ENCODE data around the gene KCTD14. TPM values are rescaled to one million over a fixed set of nuclear protein-coding genes. Genes with fewer than 3 reads are reported as not detected.

Gene KCTD14
- total and polyA plus RNA-seq, 9 of the 15 experiments (the other 6 are each of a cell fraction or from before 2014, with no cell fraction given): 0.04 to 0.30 (median 0.11) TPM; not detected in 2

DNA sequence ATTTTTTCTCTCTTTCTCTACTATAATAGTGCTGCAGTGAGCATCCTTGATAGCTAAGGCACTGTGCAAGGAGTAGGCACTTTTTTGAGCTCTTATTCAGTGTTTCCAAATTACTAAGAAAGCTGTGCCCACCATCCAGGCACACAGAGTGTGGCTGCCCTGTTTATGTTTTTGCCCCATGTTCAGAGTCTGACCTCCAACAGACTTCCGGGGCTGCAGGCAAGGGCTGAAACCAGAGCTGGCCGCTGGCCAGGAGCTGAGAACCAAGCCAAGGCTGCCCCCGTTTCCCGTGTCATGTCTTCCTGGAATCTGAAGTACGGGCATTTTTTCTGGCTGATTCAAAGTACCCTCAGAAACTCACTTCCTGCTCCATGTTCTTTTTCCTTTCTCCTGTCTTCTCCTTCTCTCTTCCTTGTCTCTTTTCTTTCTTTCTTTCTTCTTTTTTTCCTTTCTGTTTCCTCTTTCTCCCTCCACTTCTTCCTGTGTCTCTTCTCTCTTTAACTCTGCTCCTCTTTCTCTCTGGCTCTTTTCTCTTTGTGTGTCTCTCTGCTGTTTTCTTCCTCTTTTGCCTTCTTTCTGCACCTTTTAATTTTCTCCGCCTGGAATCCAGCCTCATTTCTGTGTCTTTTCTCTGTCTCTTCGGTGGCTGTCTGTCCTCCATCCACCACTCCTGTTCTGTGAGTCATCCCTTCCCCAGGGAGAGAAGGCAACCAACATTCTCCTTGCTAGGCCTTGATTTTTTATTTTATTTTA is 17.0 kb upstream of the KCTD14 start (continued):
- peak; percentile 99 for TF ChIP-seq ZNF512 (tag; IDR thresholded peaks at IDR 0.05)
- TF ChIP-seq DMBX1 (CRISPR knock-in tag; IDR thresholded peaks at IDR 0.05; ENCODE audit: borderline replicate concordance): peak; percentile 51; the same call in 1 of the 2 replicates
- no peak for TF ChIP-seq GTF2E2 (tag; IDR thresholded peaks at IDR 0.05)
- no peak for TF ChIP-seq KLF13 (tag; IDR thresholded peaks at IDR 0.05; ENCODE audit: borderline replicate concordance, low read depth)
- no peak for TF ChIP-seq ZNF217 (CRISPR knock-in tag; IDR thresholded peaks at IDR 0.05)
- no peak for TF ChIP-seq HDGF (IDR thresholded peaks at IDR 0.05)
- TF ChIP-seq SMAD2 (IDR thresholded peaks at IDR 0.05; ENCODE audit: low read depth, low read length): no peak
- no peak for TF ChIP-seq CEBPB (tag; IDR thresholded peaks at IDR 0.05)
- TF ChIP-seq ZC3H8 (IDR thresholded peaks at IDR 0.05): 0 out of 2 replicates have a peak, but pooled peaks have one; percentile 70
- peak; percentile 46 for TF ChIP-seq CXXC5 (CRISPR knock-in tag; IDR thresholded peaks at IDR 0.05)
- no peak for TF ChIP-seq ZNF143 (CRISPR knock-in tag; IDR thresholded peaks at IDR 0.05)
- no peak; the same call in 1 of the 2 replicates for TF ChIP-seq ETV5 (CRISPR knock-in tag; IDR thresholded peaks at IDR 0.05; ENCODE audit: low read depth)
- TF ChIP-seq ZNF280A (IDR thresholded peaks at IDR 0.05; ENCODE audit: low read depth, partially characterized antibody): no peak
- peak; percentile 15; the same call in 1 of the 2 replicates for TF ChIP-seq MEF2D (tag; conservative IDR thresholded peaks at IDR 0.05; ENCODE audit: low read depth)
- TF ChIP-seq HCFC1 (IDR thresholded peaks at IDR 0.05; ENCODE audit: low read depth, low read length): no peak
- no peak for TF ChIP-seq SIN3B (IDR thresholded peaks at IDR 0.05; ENCODE audit: low read depth)
- TF ChIP-seq ZNF696 (CRISPR knock-in tag; conservative IDR thresholded peaks at IDR 0.05): no peak
- peak; percentile 48; the same call in 1 of the 2 replicates for TF ChIP-seq ZNF644 (tag; IDR thresholded peaks at IDR 0.05; ENCODE audit: low read depth)
- peak; percentile 79 for TF ChIP-seq ELF1 (tag; IDR thresholded peaks at IDR 0.05)
- no peak for TF ChIP-seq NR2C1 (IDR thresholded peaks at IDR 0.05)
- peak; percentile 43; the same call in 1 of the 2 replicates for TF ChIP-seq NR2C1 (tag; IDR thresholded peaks at IDR 0.05)
- TF ChIP-seq POLR3G (IDR thresholded peaks at IDR 0.05; ENCODE audit: extremely low read depth, insufficient read length, insufficient replicate concordance): no peak
- peak; percentile 53; the same call in 1 of the 2 replicates for TF ChIP-seq ZEB2 (IDR thresholded peaks at IDR 0.05)
- TF ChIP-seq TSC22D4 (tag; IDR thresholded peaks at IDR 0.05): no peak
- peak; percentile 91 for TF ChIP-seq GATAD2A (IDR thresholded peaks at IDR 0.05)
- TF ChIP-seq, protein P1, sequence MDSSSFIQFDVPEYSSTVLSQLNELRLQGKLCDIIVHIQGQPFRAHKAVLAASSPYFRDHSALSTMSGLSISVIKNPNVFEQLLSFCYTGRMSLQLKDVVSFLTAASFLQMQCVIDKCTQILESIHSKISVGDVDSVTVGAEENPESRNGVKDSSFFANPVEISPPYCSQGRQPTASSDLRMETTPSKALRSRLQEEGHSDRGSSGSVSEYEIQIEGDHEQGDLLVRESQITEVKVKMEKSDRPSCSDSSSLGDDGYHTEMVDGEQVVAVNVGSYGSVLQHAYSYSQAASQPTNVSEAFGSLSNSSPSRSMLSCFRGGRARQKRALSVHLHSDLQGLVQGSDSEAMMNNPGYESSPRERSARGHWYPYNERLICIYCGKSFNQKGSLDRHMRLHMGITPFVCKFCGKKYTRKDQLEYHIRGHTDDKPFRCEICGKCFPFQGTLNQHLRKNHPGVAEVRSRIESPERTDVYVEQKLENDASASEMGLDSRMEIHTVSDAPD (CRISPR knock-in tag; IDR thresholded peaks at IDR 0.05): no peak
- no peak for TF ChIP-seq ZNF668 (CRISPR knock-in tag; IDR thresholded peaks at IDR 0.05)
